ENCODE results near the gene TNFRSF14.

DNA sequence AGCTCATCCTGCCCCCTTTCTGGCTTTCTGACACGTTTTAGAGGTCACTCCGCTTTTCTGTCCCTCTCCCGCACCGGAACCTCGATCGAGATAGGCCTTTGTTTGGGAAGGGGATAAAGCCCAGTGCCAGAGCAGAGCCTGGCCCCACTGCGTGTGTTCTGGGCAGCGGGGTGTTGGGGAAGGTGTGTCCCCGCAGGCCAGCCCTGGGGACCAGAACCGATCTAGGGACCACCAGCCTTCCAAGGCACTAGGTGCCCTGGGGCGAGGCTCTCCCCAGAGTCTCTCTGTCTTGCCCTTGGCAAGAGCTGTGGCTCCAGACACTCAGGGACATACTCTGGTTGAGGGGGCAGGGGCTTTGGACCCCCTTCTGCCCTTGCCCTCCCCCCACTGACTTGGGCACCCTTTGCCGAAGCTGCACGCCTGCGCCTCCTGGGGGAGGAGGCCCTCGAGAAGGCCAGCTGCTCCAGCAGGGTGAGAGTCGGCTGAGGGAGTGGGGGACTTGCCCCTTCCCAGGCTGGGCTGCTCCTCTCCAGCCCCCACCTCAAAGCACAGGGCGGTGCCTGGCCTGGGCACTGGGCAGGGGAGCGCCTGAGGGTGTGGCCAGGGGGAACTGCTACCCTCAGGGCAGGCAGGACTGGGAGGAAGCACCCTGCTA lies 46.8 kb downstream of the TNFRSF14 start:
- TF ChIP-seq, protein P1, sequence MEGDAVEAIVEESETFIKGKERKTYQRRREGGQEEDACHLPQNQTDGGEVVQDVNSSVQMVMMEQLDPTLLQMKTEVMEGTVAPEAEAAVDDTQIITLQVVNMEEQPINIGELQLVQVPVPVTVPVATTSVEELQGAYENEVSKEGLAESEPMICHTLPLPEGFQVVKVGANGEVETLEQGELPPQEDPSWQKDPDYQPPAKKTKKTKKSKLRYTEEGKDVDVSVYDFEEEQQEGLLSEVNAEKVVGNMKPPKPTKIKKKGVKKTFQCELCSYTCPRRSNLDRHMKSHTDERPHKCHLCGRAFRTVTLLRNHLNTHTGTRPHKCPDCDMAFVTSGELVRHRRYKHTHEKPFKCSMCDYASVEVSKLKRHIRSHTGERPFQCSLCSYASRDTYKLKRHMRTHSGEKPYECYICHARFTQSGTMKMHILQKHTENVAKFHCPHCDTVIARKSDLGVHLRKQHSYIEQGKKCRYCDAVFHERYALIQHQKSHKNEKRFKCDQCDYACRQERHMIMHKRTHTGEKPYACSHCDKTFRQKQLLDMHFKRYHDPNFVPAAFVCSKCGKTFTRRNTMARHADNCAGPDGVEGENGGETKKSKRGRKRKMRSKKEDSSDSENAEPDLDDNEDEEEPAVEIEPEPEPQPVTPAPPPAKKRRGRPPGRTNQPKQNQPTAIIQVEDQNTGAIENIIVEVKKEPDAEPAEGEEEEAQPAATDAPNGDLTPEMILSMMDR (conservative IDR thresholded peaks at IDR 0.05; ENCODE audit: low read depth in 2 of 2): no peak
- TF ChIP-seq EZH2phosphoT487 (IDR thresholded peaks at IDR 0.05; ENCODE audit: unreplicated experiment) (no peak), EZH2 (IDR thresholded peaks at IDR 0.05; ENCODE audit: low read depth, unreplicated experiment) (no peak), POLR2AphosphoS5 (IDR thresholded peaks at IDR 0.05; ENCODE audit: low read depth) (no peak), ZNF114 (CRISPR knock-in tag; IDR thresholded peaks at IDR 0.05) (no peak)
- TF ChIP-seq, protein P2, sequence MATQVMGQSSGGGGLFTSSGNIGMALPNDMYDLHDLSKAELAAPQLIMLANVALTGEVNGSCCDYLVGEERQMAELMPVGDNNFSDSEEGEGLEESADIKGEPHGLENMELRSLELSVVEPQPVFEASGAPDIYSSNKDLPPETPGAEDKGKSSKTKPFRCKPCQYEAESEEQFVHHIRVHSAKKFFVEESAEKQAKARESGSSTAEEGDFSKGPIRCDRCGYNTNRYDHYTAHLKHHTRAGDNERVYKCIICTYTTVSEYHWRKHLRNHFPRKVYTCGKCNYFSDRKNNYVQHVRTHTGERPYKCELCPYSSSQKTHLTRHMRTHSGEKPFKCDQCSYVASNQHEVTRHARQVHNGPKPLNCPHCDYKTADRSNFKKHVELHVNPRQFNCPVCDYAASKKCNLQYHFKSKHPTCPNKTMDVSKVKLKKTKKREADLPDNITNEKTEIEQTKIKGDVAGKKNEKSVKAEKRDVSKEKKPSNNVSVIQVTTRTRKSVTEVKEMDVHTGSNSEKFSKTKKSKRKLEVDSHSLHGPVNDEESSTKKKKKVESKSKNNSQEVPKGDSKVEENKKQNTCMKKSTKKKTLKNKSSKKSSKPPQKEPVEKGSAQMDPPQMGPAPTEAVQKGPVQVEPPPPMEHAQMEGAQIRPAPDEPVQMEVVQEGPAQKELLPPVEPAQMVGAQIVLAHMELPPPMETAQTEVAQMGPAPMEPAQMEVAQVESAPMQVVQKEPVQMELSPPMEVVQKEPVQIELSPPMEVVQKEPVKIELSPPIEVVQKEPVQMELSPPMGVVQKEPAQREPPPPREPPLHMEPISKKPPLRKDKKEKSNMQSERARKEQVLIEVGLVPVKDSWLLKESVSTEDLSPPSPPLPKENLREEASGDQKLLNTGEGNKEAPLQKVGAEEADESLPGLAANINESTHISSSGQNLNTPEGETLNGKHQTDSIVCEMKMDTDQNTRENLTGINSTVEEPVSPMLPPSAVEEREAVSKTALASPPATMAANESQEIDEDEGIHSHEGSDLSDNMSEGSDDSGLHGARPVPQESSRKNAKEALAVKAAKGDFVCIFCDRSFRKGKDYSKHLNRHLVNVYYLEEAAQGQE (IDR thresholded peaks at IDR 0.05; ENCODE audit: unreplicated experiment): no peak
